GM18909 (cell line): Measurements from ENCODE around the gene GEN1.
"Not testable (repeated sequence)": the region's sequence is repeated elsewhere in the genome, so short reads cannot be mapped to it uniquely, and the experiment has no call there.

ENCODE experiments used
- ATAC-seq: cut with Tn5 transposase; IDR thresholded peaks from one replicate; pipeline ENCODE4 v1.9.1; 2021; ENCODE audit warnings: mild to moderate bottlenecking; ENCODE audit not compliant: unreplicated experiment, poor library complexity

Gene GEN1

GRCh38 chr2:17821535-17822444 lies 67.9 kb downstream of the GEN1 start:
- ATAC-seq = peak; percentile 43

DNA sequence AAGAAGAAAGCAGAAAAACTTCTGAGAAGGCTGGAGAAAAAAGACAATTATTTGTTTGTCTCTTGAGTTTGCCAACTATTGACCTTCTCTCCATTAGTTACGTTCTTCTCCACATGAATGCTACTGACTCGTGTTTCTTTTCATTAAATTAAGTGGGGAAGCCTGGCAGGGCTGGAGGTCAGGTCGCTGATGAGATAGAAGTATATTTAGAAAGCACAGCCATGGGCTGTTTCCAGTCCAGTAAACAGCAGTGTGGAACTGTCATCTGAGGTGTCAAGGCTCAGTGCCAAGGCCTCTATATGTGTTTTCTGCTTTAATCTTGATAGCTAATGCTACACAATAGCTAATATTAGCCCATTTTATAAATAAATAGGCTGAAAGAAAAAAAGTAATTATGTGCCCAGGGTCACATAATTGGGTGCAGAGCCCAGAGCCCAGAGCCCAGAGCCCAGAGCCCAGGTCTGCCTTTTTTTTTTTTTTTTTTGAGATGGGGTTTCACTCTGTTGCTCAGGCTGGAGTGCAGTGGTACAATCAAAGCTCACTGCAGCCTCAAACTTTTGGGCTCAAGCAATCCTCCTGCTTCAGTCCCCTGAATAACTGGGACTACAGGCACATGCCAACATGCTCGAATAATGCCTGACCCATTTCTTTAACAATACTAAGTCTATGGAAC lies 68.6 kb downstream of the GEN1 start:
- peak; percentile 67 for ATAC-seq

GRCh38 chr2:17823646-17824045 lies 69.7 kb downstream of the GEN1 start:
- ATAC-seq = not testable (repeated sequence)

GRCh38 chr2:17827316-17827715 lies 73.4 kb downstream of the GEN1 start:
- ATAC-seq = no peak

GRCh38 chr2:17827785-17828184 lies 73.8 kb downstream of the GEN1 start:
- no peak for ATAC-seq

- ATAC-seq = peak; percentile 91
Measured at GRCh38 chr2:17830053-17831034, 76.4 kb downstream of the GEN1 start.

DNA sequence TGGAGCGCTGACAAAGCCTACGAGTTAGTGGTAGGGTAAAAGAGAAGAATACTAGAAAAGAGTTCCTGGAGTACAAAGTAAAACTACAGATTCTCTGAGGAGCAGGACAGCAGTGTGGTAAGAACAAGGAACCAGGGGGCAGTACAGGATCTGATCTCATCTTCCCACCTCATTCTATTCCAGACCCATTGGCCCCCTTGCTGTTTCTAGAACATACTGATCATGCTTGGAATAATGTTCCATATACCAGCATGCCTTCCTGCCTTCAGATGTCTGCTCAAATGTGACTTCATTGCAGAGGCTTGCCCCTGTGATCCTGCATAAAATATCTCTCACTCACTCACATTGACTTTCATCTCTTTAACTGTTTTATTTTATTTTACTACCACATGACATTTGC lies 81.6 kb downstream of the GEN1 start:
- ATAC-seq = no peak
